Amniotic epithelial cell (primary cell): ENCODE data around the gene CDCA5.
"Not testable (repeated sequence)": the region's sequence is repeated elsewhere in the genome, so short reads cannot be mapped to it uniquely, and the experiment has no call there.

Experiments
- DNase-seq: peaks from one replicate; pipeline ENCODE4 v3.0.0-alpha.2; 2010; ENCODE audit warnings: low read depth

Gene CDCA5

GRCh38 chr11:65118891-65119669 is 35.2 kb upstream of the CDCA5 start:
- not testable (repeated sequence) for DNase-seq

DNA sequence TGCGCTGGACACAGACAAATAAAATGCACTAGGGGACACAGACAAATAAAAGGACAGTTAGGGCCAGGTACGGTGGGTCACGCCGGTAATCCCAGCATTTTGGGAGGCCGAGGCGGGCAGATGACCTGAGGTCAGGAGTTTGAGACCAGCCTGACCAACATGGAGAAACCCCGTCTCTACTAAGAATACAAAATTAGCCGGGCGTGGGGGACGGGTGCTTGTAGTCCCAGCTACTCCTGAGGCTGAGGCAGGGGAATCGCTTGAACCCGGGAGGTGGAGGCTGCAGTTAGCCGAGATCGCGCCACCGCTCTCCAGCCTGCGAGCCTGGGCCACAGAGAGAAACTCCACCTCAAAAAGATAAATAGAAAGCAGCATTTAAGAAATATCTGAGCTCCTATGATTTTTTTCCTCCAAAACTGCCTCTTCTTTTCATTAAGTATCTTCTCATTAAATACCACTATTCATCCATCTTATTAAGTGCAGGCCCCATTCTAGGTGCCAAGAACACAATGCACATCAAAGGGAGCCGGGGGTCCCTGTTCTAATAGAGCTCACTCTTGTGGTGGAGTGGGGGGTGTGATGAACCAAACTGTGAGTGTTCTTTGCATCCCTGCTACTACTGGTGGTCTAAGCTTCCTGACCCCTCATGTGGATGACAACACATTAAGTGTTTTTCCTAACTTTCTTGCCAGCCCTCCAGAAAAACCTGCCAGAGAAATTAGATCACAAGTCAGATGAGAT is 34.4 kb upstream of the CDCA5 start:
- no peak for DNase-seq

DNA sequence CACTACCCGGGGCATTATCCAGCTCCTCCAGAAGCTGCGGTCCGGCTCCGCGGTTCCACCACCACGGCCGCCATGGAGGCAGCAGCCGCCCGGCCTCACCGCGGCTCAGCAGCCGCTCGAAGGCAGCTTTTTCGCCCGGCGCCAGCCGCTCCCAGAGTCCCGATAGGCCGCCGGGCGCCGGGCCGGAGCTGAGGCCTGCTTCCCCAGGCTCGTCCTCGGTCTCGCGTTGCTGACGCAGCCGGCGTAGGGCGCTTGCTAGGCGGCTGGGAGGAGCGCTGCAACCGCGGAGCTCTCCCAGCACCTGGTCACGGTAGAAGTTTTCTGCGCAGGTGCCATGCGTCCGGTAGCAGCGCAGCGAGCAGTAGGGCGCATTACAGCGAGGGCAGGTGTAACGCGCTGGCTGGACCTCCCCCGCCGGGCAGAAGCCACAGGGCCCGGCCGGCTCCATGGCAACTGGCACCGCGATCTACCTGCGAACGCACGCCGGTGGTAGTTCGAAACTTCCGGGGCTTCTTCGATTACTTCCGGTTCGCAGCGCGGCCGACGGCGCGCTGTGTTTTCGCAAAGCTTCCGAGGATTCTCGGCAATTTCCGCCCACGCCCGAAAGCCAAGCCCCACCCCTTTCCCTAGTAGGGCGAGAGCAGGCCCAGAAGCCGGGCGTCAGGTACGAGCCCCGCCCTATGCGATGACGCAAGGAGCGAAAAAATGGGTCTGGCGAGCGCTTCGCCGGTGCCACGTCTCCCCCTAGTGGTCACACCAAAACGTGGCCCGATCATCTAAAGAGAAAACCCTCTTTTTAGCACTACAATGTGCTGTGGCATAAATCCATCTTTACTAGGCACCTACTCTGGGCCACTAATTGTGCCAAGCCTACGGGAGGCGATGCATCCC is 33.6 kb upstream of the CDCA5 start, which contains the start of gene ZNHIT2:
Gene ZNHIT2, minus strand, starts transcription at position 496 of the 891 bp plus-strand sequence. Its CDS starts 48 bp downstream, at position 448.
- peak; percentile 97 for DNase-seq

DNA sequence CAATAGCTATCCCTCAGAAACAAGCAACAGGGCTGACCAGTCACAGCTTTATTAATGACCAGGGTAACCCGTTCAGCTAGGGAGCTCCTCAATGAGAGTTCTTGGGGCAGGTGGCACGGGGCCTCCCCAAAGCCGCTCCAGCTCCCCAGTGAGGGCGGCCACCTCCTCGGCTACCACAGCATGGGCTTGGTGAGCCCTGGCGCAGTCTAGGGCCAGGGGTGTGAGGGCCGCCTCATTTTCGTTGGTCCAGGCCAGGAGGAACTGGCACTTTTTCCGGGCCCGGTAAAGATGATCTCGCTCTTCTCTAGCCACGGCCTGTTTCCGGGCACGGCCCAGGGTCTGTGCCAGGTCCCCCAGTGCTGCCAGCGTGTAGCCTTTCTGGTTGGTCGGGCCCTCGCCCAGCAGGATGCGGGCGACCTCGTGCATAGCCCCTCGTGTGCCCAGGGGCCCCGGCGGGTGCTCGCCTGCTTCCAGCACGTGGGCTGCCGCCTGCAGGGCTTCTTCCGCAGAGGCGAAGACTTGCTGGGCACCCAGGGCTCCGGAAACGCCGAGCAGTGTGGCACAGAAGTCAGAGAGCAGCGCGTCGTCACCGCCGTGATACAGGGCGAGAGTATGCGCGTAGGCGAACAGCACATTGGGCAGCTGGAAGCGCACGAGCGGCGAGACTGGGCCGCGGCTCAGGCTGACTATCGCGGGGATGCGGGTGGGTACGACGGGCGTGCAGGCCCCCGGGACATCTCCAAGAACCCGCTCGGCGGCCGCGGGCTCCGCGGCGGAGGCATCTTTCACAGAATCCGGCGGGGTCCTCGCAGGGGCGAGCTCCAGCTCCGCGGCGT is 32.7 kb upstream of the CDCA5 start:
- peak; percentile 65 for DNase-seq

DNA sequence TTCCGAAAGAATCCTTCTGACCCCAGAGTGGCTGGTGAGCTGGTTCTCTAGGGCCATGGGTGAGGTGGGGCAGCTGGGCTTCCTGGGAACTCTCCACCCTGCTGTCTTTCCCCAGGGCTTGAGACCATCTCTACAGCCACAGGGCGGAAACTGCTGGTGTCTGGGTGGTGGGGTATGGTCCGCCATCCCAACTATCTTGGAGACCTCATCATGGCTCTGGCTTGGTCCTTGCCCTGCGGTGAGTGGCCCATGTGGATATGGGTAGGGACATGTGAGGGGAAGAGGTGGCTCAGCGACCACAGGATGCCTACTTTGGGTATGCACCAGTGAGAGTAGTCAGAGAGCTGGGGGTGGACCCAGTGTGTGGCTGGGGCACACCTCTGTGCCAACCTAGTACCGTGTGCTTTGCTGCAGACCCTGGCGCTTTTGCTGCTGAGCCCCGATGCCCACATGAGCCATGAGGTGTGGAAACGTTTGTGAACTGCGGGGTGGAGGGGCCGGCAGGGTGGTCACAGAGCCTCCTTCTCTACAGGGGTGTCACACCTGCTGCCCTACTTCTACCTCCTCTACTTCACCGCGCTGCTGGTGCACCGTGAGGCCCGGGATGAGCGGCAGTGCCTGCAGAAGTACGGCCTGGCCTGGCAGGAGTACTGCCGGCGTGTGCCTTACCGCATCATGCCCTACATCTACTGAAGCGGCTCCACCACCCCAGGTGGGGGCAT is 31.7 kb upstream of the CDCA5 start:
- DNase-seq = no peak

GRCh38 chr11:65114538-65115171 is 30.8 kb upstream of the CDCA5 start:
- DNase-seq = no peak

GRCh38 chr11:65113839-65114238 is 30.0 kb upstream of the CDCA5 start:
- peak; percentile 46 for DNase-seq

- no peak for DNase-seq
These were observed 29.5 kb upstream of the CDCA5 start for GRCh38 chr11:65113361-65113756.

DNA sequence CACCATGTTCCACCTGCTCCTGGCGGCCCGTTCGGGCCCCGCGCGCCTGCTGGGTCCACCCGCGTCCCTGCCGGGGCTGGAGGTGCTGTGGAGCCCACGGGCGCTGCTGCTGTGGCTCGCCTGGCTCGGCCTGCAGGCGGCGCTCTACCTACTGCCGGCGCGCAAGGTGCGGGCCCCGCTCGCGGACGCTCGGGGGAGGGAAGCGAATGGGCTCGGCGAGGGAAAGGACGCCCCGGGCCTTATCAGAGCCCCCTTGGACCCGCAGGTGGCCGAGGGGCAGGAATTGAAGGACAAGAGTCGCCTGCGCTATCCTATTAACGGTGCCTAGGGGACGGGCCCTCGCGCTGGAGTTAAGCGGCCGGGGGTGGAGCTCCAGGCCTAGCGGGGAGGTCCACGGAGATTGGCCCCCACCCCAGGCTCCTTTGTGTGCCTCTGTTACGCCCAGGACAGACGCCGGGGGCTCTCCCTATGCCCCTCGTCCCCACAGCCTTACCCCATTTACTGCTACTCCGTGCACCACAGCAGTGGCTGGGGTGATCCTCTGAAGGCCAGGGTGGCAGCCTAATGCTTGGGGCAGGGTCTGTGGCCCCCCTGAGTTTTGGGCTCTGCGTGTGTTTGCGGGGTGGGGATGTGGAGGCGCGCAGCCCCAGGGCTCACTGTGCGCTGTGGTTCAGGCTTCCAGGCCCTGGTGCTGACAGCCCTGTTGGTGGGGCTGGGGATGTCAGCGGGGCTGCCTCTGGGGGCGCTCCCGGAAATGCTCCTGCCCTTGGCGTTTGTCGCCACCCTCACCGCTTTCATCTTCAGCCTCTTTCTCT is 28.9 kb upstream of the CDCA5 start:
- DNase-seq = no peak

DNA sequence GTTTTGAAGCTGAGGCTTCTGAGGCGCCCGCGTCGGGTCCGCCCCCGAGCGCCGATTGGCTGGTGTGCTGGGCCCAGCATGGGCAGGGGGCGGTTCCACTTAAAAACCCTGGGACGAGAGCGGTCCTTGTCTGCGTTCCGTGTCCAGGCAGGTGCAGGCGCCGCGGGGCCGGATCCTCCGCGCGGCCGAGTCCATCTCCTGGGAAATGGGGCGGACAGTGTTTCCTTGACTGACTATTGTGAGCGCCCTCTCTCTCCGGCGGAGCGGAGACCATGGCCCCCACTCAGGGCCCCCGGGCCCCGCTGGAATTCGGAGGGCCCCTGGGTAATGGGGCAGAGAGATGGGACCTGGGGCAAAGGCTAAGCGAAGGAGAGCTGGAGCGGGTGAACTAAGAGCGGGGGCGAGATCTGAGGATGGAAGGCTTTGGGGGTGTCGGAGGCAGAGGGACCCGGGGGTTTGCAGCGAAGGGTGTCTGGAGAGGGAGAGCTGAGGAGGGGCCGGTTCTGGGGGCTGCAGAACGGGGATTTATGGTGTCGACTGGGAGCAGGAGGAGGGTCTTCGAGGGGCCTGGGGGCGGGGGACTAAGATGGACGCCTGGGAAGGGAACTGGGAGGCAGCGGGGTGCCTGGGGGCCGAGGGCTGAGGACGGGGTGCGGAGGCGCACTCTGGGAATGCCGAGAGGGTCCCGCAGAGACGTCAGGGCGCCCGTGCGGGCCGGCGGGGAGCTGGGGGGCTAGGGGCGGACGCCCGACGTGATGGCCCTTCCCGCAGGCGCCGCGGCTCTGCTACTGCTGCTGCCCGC is 28.1 kb upstream of the CDCA5 start, which contains the start of gene TM7SF2:
Gene TM7SF2, plus strand, starts transcription at position 129 of the 802 bp plus-strand sequence. Its CDS starts 144 bp downstream, at position 273.
- peak; percentile 85 for DNase-seq

- DNase-seq = no peak
These were observed 27.4 kb upstream of the CDCA5 start for GRCh38 chr11:65111159-65111743.

GRCh38 chr11:65110354-65110861 is 26.6 kb upstream of the CDCA5 start:
- peak; percentile 69 for DNase-seq

DNA sequence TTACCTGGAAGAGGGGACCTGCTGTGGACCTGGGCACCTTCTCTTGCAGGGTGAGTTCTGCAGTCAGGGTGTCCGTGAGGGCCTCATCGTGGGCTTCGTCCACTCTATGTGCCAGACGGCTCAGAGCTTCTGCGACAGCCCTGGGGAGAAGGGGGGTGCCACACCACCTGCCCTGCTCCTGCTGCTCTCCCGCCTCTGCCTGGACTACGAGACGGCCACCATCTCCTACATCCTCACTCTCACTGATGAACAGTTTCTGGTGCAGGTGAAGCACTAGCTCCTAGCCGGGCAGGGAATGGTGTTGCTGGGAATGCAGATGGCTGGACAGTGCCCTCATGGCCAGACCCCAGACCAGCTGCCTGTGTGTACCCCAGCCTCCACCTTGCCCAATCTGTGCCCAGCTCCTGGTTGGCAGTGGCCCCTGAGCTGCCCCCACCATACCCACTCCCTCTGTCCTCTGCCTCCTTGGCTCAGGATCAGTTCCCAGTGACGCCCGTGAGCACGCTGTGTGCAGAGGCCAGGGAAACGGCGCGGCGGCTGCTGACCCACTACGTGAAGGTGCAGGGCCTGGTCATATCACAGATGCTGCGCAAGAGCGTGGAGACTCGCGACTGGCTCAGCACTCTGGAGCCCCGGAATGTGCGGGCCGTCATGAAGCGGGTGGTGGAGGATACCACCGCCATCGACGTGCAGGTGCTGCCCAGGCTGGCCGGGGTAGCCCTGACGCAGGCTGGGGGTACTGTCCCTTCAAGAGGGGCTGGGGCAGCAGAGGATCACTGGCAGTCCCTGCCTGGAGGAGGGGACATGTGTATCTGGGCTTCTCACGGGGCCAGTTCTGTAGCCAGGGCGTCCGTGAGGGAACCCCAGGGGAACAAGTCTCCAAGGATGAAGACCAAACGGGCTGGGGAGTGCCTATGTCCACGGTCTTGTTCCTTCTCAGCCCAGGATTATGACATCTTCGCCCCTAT is 25.7 kb upstream of the CDCA5 start:
- DNase-seq = no peak

GRCh38 chr11:65108469-65109123 is 24.8 kb upstream of the CDCA5 start:
- no peak for DNase-seq

DNA sequence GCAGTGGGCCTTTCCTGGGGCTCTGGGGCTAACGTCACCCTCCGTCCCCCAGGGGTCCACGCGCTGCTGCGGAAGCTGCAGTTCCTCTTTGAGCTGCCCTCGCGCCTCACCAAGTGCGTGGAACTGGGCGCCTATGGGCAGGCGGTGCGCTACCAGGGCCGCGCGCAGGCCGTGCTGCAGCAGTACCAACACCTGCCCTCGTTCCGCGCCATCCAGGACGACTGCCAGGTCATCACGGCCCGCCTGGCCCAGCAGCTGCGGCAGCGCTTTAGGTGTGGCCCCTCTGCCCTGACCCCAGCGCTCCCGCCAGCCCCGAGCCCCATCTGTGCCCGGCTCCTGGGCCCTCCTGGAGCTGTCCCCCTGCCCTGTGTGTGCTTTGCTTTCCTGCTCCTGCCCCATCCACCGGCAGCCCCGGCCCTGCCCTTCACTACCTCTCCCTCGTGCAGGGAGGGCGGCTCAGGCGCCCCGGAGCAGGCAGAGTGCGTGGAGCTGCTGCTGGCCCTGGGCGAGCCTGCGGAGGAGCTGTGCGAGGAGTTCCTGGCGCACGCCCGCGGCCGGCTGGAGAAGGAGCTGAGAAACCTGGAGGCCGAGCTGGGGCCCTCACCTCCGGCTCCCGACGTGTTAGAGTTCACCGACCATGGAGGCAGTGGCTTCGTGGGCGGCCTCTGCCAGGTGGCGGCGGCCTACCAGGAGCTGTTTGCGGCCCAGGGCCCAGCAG is 24.1 kb upstream of the CDCA5 start:
- DNase-seq = no peak
